Measurements from ENCODE around the gene CAVIN1.
"Not testable (repeated sequence)": the region's sequence is repeated elsewhere in the genome, so short reads cannot be mapped to it uniquely, and the experiment has no call there.

Gene CAVIN1

DNA sequence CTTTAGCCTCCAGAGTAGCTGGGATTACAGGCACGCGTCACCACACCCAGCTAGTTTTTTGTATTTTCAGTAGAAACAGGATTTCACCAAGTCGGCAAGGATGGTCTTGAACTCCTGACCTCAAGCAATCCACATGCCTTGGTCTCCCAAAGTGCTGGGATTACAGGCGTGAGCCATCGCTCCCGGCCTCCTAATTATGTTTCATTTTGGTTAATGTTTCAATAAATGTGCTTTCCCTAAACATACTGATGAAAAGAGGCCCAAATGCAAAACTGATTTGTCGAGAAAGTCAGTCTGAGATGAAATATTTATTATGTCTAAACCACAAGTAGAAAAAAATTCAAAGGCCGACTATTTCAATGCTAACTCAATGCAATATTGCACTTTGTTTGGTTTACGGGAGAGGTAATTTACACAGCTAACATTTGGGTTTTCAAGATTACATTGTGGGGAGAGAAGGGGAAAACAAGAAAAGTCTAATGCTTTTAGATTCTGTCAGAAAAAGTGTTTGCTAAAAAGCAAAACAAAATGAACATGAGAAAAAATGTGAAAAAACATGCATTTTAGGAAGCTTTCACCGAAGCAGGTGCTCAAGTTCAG lies 44.6 kb downstream of the CAVIN1 start:
- ATAC-seq (ENCODE audit: insufficient read depth, low read depth) (no peak), DNase-seq (no peak)
- H3K36me3 ChIP-seq (ENCODE audit: insufficient read depth, low read length), result no peaks in the 10 kb centered on the region
- H3K4me3 ChIP-seq (ENCODE audit: low read depth in 1 of 2, low read length in 2 of 2), result peak overlapping the region in 1 of 2 experiments; percentile 46; a peak in 2 of 4 replicates
- TF ChIP-seq, protein P1, sequence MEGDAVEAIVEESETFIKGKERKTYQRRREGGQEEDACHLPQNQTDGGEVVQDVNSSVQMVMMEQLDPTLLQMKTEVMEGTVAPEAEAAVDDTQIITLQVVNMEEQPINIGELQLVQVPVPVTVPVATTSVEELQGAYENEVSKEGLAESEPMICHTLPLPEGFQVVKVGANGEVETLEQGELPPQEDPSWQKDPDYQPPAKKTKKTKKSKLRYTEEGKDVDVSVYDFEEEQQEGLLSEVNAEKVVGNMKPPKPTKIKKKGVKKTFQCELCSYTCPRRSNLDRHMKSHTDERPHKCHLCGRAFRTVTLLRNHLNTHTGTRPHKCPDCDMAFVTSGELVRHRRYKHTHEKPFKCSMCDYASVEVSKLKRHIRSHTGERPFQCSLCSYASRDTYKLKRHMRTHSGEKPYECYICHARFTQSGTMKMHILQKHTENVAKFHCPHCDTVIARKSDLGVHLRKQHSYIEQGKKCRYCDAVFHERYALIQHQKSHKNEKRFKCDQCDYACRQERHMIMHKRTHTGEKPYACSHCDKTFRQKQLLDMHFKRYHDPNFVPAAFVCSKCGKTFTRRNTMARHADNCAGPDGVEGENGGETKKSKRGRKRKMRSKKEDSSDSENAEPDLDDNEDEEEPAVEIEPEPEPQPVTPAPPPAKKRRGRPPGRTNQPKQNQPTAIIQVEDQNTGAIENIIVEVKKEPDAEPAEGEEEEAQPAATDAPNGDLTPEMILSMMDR (IDR thresholded peaks at IDR 0.05; ENCODE audit: borderline replicate concordance, extremely low read depth, low read length, poor library complexity, severe bottlenecking), result no peak
- no peak for TF ChIP-seq EZH2 (IDR thresholded peaks at IDR 0.05; ENCODE audit: borderline replicate concordance, low read depth, low read length, severe bottlenecking)
- H3K4me1 ChIP-seq (ENCODE audit: insufficient read depth, low read length), result peaks cover 19% of the 10 kb centered on the region
- peak overlapping the region; percentile 54 for H3K9ac ChIP-seq (ENCODE audit: low read depth, low read length)
- H4K20me1 ChIP-seq (ENCODE audit: insufficient read depth, low read length), result no peaks in the 10 kb centered on the region
- peak overlapping the region; percentile 65 for H3K4me2 ChIP-seq (ENCODE audit: insufficient read depth, low read length)
- H2AFZ ChIP-seq (ENCODE audit: low read depth, low read length), result peak overlapping the region; percentile 72
- H3K79me2 ChIP-seq (ENCODE audit: insufficient read depth, low read length), result peaks cover 6% of the 10 kb centered on the region
- no peaks in the 10 kb centered on the region for H3K27me3 ChIP-seq (ENCODE audit: insufficient read depth, low read length, poor library complexity)
- no peaks in the 10 kb centered on the region for H3K9me3 ChIP-seq (ENCODE audit: insufficient read depth, low read length, severe bottlenecking)
- peak overlapping the region; percentile 79 for H3K27ac ChIP-seq (ENCODE audit: low read length)

- Histone ChIP-seq H3K9me3 (ENCODE audit: insufficient read depth, low read length, severe bottlenecking) (no peaks in the 10 kb centered on the region), H3K27ac (ENCODE audit: low read length) (no peak overlapping the region), H3K4me3 (ENCODE audit: low read depth in 1 of 2, low read length in 2 of 2) (no peak overlapping the region), H3K79me2 (ENCODE audit: insufficient read depth, low read length) (peaks cover 3% of the 10 kb centered on the region), H3K9ac (ENCODE audit: low read depth, low read length) (no peak overlapping the region), H3K27me3 (ENCODE audit: insufficient read depth, low read length, poor library complexity) (no peaks in the 10 kb centered on the region), H3K4me1 (ENCODE audit: insufficient read depth, low read length) (peaks cover 10% of the 10 kb centered on the region), H3K36me3 (ENCODE audit: insufficient read depth, low read length) (no peaks in the 10 kb centered on the region), H3K4me2 (ENCODE audit: insufficient read depth, low read length) (no peak overlapping the region), H4K20me1 (ENCODE audit: insufficient read depth, low read length) (no peaks in the 10 kb centered on the region), H2AFZ (ENCODE audit: low read depth, low read length) (no peak overlapping the region)
- no peak for DNase-seq
- ATAC-seq (ENCODE audit: insufficient read depth, low read depth), result no peak
- no peak for TF ChIP-seq EZH2 (IDR thresholded peaks at IDR 0.05; ENCODE audit: borderline replicate concordance, low read depth, low read length, severe bottlenecking)
- TF ChIP-seq, protein P1 (IDR thresholded peaks at IDR 0.05; ENCODE audit: borderline replicate concordance, extremely low read depth, low read length, poor library complexity, severe bottlenecking), result no peak
Measured at GRCh38 chr17:42373896-42374295, 49.2 kb downstream of the CAVIN1 start.

DNA sequence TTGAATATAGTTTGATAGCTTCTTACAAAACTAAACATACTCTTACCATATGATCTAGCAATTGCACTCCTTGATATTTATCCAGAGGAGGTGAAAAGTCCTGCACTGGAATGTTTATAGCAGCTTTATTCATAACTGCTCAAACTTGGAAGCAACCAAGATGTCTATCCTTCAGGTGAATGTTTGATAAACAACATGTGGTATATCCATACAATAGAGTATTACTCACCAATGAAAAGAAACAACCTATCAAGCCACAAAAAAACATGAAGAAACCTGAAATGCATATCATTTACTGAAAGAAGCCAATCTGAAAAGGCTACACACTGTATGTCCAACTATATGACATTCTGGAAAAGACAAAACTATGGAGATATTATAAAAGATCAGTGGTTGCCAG lies 50.9 kb downstream of the CAVIN1 start:
- Histone ChIP-seq H3K36me3 (ENCODE audit: insufficient read depth, low read length) (no peaks in the 10 kb centered on the region), H2AFZ (ENCODE audit: low read depth, low read length) (no peak overlapping the region), H3K9ac (ENCODE audit: low read depth, low read length) (no peak overlapping the region), H3K4me2 (ENCODE audit: insufficient read depth, low read length) (no peak overlapping the region), H3K4me3 (ENCODE audit: low read depth in 1 of 2, low read length in 2 of 2) (no peak overlapping the region), H4K20me1 (ENCODE audit: insufficient read depth, low read length) (no peaks in the 10 kb centered on the region; the same call in 1 of the 2 replicates), H3K27me3 (ENCODE audit: insufficient read depth, low read length, poor library complexity) (no peaks in the 10 kb centered on the region), H3K9me3 (ENCODE audit: insufficient read depth, low read length, severe bottlenecking) (no peaks in the 10 kb centered on the region), H3K79me2 (ENCODE audit: insufficient read depth, low read length) (no peaks in the 10 kb centered on the region; the same call in 1 of the 2 replicates), H3K27ac (ENCODE audit: low read length) (no peak overlapping the region), H3K4me1 (ENCODE audit: insufficient read depth, low read length) (no peaks in the 10 kb centered on the region)
- ATAC-seq (ENCODE audit: insufficient read depth, low read depth), result no peak
- DNase-seq, result no peak
- TF ChIP-seq, protein P1 (IDR thresholded peaks at IDR 0.05; ENCODE audit: borderline replicate concordance, extremely low read depth, low read length, poor library complexity, severe bottlenecking), result no peak
- TF ChIP-seq EZH2 (IDR thresholded peaks at IDR 0.05; ENCODE audit: borderline replicate concordance, low read depth, low read length, severe bottlenecking), result no peak

- not testable (repeated sequence) for H3K79me2 ChIP-seq (ENCODE audit: insufficient read depth, low read length); H3K4me3 ChIP-seq (ENCODE audit: low read depth in 1 of 2, low read length in 2 of 2); H4K20me1 ChIP-seq (ENCODE audit: insufficient read depth, low read length); DNase-seq; H2AFZ ChIP-seq (ENCODE audit: low read depth, low read length); H3K4me1 ChIP-seq (ENCODE audit: insufficient read depth, low read length); H3K27ac ChIP-seq (ENCODE audit: low read length); H3K9ac ChIP-seq (ENCODE audit: low read depth, low read length); H3K27me3 ChIP-seq (ENCODE audit: insufficient read depth, low read length, poor library complexity); H3K9me3 ChIP-seq (ENCODE audit: insufficient read depth, low read length, severe bottlenecking); H3K4me2 ChIP-seq (ENCODE audit: insufficient read depth, low read length); ATAC-seq (ENCODE audit: insufficient read depth, low read depth); H3K36me3 ChIP-seq (ENCODE audit: insufficient read depth, low read length)
Measured at GRCh38 chr17:42368797-42369561, 54.1 kb downstream of the CAVIN1 start.

GRCh38 chr17:42368310-42368709 lies 54.7 kb downstream of the CAVIN1 start:
- not testable (repeated sequence) for H3K79me2 ChIP-seq (ENCODE audit: insufficient read depth, low read length); H3K4me3 ChIP-seq (ENCODE audit: low read depth in 1 of 2, low read length in 2 of 2); H4K20me1 ChIP-seq (ENCODE audit: insufficient read depth, low read length); H3K4me2 ChIP-seq (ENCODE audit: insufficient read depth, low read length); H2AFZ ChIP-seq (ENCODE audit: low read depth, low read length); ATAC-seq (ENCODE audit: insufficient read depth, low read depth); H3K27me3 ChIP-seq (ENCODE audit: insufficient read depth, low read length, poor library complexity); DNase-seq; H3K9ac ChIP-seq (ENCODE audit: low read depth, low read length); H3K27ac ChIP-seq (ENCODE audit: low read length); H3K4me1 ChIP-seq (ENCODE audit: insufficient read depth, low read length); H3K36me3 ChIP-seq (ENCODE audit: insufficient read depth, low read length); H3K9me3 ChIP-seq (ENCODE audit: insufficient read depth, low read length, severe bottlenecking)

Data from DND-41 (cell line).